Transverse colon (tissue), 3 donors: Measurements from ENCODE around the gene SLC43A1.

Experiments
- POLR2A ChIP-seq: fragments of 450-650 bp; IDR thresholded peaks from one replicate; pipeline ENCODE4 v1.6.1; 2016; ENCODE audit warnings: antibody characterized with exemption, mild to moderate bottlenecking, moderate library complexity
- TF ChIP-seq, protein P1 (sequence below), 5 experiments: fragments of 200-600 bp in 3 of 5; fragments of 450-650 bp in 2 of 5; sonication (generic) in 3 of 5; IDR thresholded peaks; 1 replicate in 2 of 5; 2 replicates in 3 of 5; pipeline ENCODE4 v1.5.1; 2016 to 2017; ENCODE audit warnings: antibody characterized with exemption in 5 of 5, inconsistent platforms in 3 of 5, mild to moderate bottlenecking in 2 of 5, moderate library complexity in 1 of 5

DNA sequence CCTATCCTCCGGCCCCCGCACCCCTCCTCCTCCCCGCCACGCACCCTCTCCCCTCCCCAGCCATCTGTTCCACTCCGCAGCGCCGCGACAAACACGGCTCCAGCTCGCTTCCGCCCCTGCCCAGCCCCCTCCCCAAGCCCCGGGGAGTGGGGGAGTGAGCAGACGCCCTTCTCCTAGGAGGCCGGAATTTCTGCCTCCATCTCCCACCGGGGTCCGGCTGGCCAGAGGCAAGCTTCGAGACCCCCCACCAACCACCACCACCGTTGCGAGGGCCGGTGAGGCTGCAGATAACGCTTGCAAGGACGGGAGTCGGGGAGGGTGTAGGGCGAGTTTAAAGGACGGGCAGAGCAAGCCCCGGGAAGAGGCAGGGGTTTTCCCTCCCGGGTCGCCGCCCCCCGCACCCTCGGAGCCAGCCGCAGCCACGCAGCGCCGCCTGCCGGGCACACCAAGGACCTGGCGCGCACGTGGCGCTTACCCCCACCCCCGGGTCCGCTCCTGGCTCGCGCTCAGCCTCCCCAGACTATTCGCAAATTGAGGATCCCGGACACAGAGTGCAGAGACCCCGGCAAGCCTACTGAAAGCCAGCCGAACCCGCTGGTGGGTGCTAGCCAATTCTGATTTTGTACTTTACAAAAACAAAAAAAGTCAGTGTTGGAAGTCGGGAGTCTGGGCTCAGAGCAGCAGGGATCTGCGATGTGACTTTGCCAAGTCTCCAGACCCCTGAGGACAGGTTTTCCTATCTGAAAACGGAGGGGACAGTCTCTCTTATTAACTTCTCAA lies 32.5 kb downstream of the SLC43A1 start:
- TF ChIP-seq, protein P1, sequence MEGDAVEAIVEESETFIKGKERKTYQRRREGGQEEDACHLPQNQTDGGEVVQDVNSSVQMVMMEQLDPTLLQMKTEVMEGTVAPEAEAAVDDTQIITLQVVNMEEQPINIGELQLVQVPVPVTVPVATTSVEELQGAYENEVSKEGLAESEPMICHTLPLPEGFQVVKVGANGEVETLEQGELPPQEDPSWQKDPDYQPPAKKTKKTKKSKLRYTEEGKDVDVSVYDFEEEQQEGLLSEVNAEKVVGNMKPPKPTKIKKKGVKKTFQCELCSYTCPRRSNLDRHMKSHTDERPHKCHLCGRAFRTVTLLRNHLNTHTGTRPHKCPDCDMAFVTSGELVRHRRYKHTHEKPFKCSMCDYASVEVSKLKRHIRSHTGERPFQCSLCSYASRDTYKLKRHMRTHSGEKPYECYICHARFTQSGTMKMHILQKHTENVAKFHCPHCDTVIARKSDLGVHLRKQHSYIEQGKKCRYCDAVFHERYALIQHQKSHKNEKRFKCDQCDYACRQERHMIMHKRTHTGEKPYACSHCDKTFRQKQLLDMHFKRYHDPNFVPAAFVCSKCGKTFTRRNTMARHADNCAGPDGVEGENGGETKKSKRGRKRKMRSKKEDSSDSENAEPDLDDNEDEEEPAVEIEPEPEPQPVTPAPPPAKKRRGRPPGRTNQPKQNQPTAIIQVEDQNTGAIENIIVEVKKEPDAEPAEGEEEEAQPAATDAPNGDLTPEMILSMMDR (IDR thresholded peaks at IDR 0.05): peak; percentile 32 to 67 (median 56)
- TF ChIP-seq POLR2A: no peak
